ENCODE data around the gene PLCB4. TPM values are rescaled to one million over a fixed set of nuclear protein-coding genes. Genes with fewer than 3 reads are reported as not detected.

PLCB4 gene
- total RNA-seq, 1 donor = 3.5 TPM

- DNase-seq (ENCODE audit: low read depth) = no peak
- TF ChIP-seq CTCF (IDR thresholded peaks at IDR 0.05; ENCODE audit: insufficient read depth, low read depth, low read length) = no peak
- no peak overlapping the region for H3K4me3 ChIP-seq (ENCODE audit: low read depth, low read length)
These were observed 43.9 kb upstream of the PLCB4 start for GRCh38 chr20:9025011-9025410.

GRCh38 chr20:9025643-9026042 lies 43.2 kb upstream of the PLCB4 start:
- TF ChIP-seq CTCF (IDR thresholded peaks at IDR 0.05; ENCODE audit: insufficient read depth, low read depth, low read length) = no peak
- DNase-seq (ENCODE audit: low read depth) = peak; percentile 33
- no peak overlapping the region for H3K4me3 ChIP-seq (ENCODE audit: low read depth, low read length)

GRCh38 chr20:9027626-9028025 lies 41.3 kb upstream of the PLCB4 start:
- no peak for TF ChIP-seq CTCF (IDR thresholded peaks at IDR 0.05; ENCODE audit: insufficient read depth, low read depth, low read length)
- DNase-seq (ENCODE audit: low read depth) = no peak
- no peak overlapping the region for H3K4me3 ChIP-seq (ENCODE audit: low read depth, low read length)

GRCh38 chr20:9028419-9028818 lies 40.5 kb upstream of the PLCB4 start:
- no peak for DNase-seq (ENCODE audit: low read depth)
- no peak overlapping the region for H3K4me3 ChIP-seq (ENCODE audit: low read depth, low read length)
- TF ChIP-seq CTCF (IDR thresholded peaks at IDR 0.05; ENCODE audit: insufficient read depth, low read depth, low read length) = no peak

- TF ChIP-seq CTCF (IDR thresholded peaks at IDR 0.05; ENCODE audit: insufficient read depth, low read depth, low read length) = no peak
- no peak overlapping the region for H3K4me3 ChIP-seq (ENCODE audit: low read depth, low read length)
- no peak for DNase-seq (ENCODE audit: low read depth)
These were observed 36.9 kb upstream of the PLCB4 start for GRCh38 chr20:9031991-9032390.

GRCh38 chr20:9032758-9033157 lies 36.1 kb upstream of the PLCB4 start:
- no peak for DNase-seq (ENCODE audit: low read depth)
- H3K4me3 ChIP-seq (ENCODE audit: low read depth, low read length) = no peak overlapping the region
- no peak for TF ChIP-seq CTCF (IDR thresholded peaks at IDR 0.05; ENCODE audit: insufficient read depth, low read depth, low read length)

GRCh38 chr20:9035126-9035525 lies 33.8 kb upstream of the PLCB4 start:
- no peak for TF ChIP-seq CTCF (IDR thresholded peaks at IDR 0.05; ENCODE audit: insufficient read depth, low read depth, low read length)
- peak; percentile 71 for DNase-seq (ENCODE audit: low read depth)
- H3K4me3 ChIP-seq (ENCODE audit: low read depth, low read length) = no peak overlapping the region

Data from fibroblast of villous mesenchyme (primary cell).